Adrenal gland (tissue), 12 donors: Measurements from ENCODE around the gene BCL7B. TPM values are rescaled to one million over a fixed set of nuclear protein-coding genes. Genes with fewer than 3 reads are reported as not detected.

Source experiments
- DNase-seq, 7 donors: peaks; one replicate each; pipeline ENCODE4 v3.0.0-alpha.2; 2019 to 2020
- H3K27ac ChIP-seq, 5 donors: fragments of 200-600 bp; sonication (generic) in 4 of 5; 1 replicate in 3 of 5; 2 replicates in 2 of 5; pipeline versions ENCODE4 v1.5.1 to v1.8.0; 2016 to 2020; ENCODE audit warnings: mild to moderate bottlenecking in 1 of 5
- H3K27me3 ChIP-seq: fragments of 200-600 bp; 2 replicates; pipeline ENCODE4 v1.8.0; 2021
- H3K36me3 ChIP-seq, 2 donors: fragments of 200-600 bp; replicated peaks in 1 of 2; 1 replicate in 1 of 2; 2 replicates in 1 of 2; pipeline versions ENCODE4 v1.5.1 to v1.8.0; 2018 to 2022
- H3K4me1 ChIP-seq, 2 donors: fragments of 200-600 bp; replicated peaks in 1 of 2; 1 replicate in 1 of 2; 2 replicates in 1 of 2; pipeline versions ENCODE4 v1.5.1 to v1.8.0; 2018 to 2021
- H3K4me3 ChIP-seq, 4 donors: fragments of 200-600 bp; sonication (generic) in 3 of 4; one replicate each; pipeline ENCODE4 v1.5.1; 2016 to 2018
- H3K9me3 ChIP-seq, 3 donors: fragments of 200-600 bp; sonication (generic) in 1 of 3; replicated peaks in 1 of 3; 1 replicate in 2 of 3; 2 replicates in 1 of 3; pipeline versions ENCODE4 v1.5.1 to v1.8.0; 2016 to 2021
- POLR2A ChIP-seq, 2 donors: fragments of 450-650 bp; IDR thresholded peaks; one replicate each; pipeline ENCODE4 v1.6.1; 2017; ENCODE audit warnings: antibody characterized with exemption in 2 of 2, mild to moderate bottlenecking in 2 of 2, moderate library complexity in 1 of 2
- WGBS, 4 donors: extraction: QIAGEN DNeasy Blood & Tissue Kit in 2 of 4; methylation state at CpG; one replicate each; pipeline versions ENCODE4 v1.1.5 to v1.1.7; 2013 to 2017; 5-methylcytosine and 5-hydroxymethylcytosine counted together
- intact Hi-C, 2 donors: fragments of 100-400 bp; cut with DNase I; formaldehyde crosslinking; loops; one replicate each; pipeline versions ENCODE4 v1.14.1 to v1.15.0; 2022 to 2023
- polyA plus RNA-seq, 3 donors: library from polyadenylated mRNA; stranded (reverse); fragments of 200-250 nt in 2 of 3; fragments of 350-450 nt in 1 of 3; fragmentation: Illumina TruSeq in 1 of 3; extraction: RNeasy Lipid Tissue Mini Kit (QIAGEN cat#74804) in 1 of 3; gene quantifications; one replicate each; pipeline ENCODE4 v1.2.3, GENCODE V29; 2013 to 2014
- total RNA-seq, 9 donors: library from RNA; depleted of rRNA in 4 of 9; stranded (reverse); fragments of >200 nt in 4 of 9; fragments of 120-200 nt in 1 of 9; fragmentation: NEBNext Ultra II Directional in 1 of 9; extraction: Animal tissue kit (Norgen Biotek cat#: 25700) in 1 of 9; gene quantifications; one replicate each; pipeline versions ENCODE4 v1.1.0 to v1.2.4, GENCODE V29; 2013 to 2023
- TF ChIP-seq, protein P1 (sequence below), 6 experiments: fragments of 450-650 bp in 4 of 6; fragments of 200-600 bp in 2 of 6; sonication (generic) in 1 of 6; IDR thresholded peaks; 1 replicate in 5 of 6; 2 replicates in 1 of 6; pipeline versions ENCODE4 v1.5.1 to v1.8.0; 2016 to 2021; ENCODE audit warnings: antibody characterized with exemption in 6 of 6, mild to moderate bottlenecking in 2 of 6, moderate library complexity in 1 of 6
- donor health status: healthy with polysubstance abuse.
- donor health status: Bipolar disorder and iron deficiency.
- donor health status: DM: yes; HTN: yes; CAD: no.
- donor health status: DM: no; HTN: no; CAD: no.
- donor health status: DM: no; HTN: no; CAD: no.
- donor health status: DM: yes; HTN: yes; CAD: no.

Gene BCL7B
- total and polyA plus RNA-seq, 12 donors, result 19.0 to 97.9 (median 70.3) TPM

DNA sequence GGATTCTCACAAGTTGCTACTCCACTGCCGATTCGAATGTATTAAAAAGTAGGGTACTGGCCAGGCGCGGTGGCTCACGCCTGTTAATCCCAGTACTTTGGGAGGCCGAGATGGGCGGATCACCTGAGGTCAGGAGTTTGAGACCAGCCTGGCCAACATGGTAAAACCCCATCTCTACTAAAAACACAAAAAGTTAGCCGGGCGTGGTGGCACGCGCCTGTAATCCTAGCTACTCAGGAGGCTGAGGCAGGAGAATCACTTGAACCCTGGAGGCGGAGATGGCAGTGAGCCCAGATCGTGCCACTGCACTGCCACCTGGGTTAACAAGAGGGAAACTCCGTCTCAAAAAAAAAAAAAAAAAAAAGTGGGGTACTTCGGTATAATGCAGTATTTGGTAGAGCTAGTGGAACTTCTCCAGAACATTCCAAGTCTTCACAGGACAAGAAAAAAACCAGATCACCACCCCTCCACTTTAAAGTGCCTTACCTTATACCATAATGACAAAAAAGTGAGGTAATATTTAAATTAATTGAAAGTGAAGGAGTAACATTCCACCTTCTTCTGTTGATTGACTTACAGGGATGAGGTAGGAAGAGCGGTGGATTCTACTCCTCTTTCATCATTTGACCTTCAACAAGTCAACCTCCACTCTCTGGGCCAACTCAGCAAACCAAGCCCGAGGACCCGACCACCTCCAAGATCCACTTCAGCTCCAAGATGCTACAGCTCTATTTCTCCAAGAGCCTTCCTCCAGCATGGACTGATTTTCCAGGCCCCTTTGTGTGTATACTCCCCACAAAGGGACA is 37.4 kb downstream of the BCL7B start:
- Histone ChIP-seq H3K27me3 (no peaks in the 10 kb centered on the region), H3K4me1 (peaks cover 29 to 37% of the 10 kb centered on the region in 2 donors), H3K9me3 (no peaks in the 10 kb centered on the region), H3K27ac (peak overlapping the region; percentile 92 to 100 (median 95)), H3K36me3 (peaks cover 0 to 20% of the 10 kb centered on the region in 2 donors), H3K4me3 (peak overlapping the region in 1 of 4 donors; percentile 100)
- peak in 1 of 7 donors; percentile 23 for DNase-seq
- WGBS, 4 donors, result 60 to 65% (median 64%) methylated on average over 18 of the region's 18 CpGs
- intact Hi-C loops, result no loop called here
- no peak for TF ChIP-seq POLR2A (IDR thresholded peaks at IDR 0.05)
- TF ChIP-seq, protein P1, sequence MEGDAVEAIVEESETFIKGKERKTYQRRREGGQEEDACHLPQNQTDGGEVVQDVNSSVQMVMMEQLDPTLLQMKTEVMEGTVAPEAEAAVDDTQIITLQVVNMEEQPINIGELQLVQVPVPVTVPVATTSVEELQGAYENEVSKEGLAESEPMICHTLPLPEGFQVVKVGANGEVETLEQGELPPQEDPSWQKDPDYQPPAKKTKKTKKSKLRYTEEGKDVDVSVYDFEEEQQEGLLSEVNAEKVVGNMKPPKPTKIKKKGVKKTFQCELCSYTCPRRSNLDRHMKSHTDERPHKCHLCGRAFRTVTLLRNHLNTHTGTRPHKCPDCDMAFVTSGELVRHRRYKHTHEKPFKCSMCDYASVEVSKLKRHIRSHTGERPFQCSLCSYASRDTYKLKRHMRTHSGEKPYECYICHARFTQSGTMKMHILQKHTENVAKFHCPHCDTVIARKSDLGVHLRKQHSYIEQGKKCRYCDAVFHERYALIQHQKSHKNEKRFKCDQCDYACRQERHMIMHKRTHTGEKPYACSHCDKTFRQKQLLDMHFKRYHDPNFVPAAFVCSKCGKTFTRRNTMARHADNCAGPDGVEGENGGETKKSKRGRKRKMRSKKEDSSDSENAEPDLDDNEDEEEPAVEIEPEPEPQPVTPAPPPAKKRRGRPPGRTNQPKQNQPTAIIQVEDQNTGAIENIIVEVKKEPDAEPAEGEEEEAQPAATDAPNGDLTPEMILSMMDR (IDR thresholded peaks at IDR 0.05), result no peak

DNA sequence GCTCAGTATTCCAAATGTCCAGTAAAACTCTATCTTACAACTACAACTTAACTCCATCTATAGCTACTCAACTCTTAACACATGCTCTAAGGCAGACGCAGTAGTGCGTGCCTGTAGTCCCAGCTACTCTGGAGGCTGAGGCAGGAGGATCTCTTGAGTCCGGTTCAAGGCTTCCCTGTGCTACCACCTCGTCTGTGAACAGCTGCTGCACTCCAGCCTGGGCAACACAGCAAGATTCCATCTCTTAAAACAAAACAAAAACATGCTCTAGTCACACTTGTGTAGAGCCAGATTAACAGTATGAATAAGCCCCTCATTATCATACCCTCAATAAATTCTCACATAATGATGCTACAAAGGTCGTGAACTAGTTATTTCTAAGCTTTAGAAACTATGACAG is 39.0 kb downstream of the BCL7B start:
- TF ChIP-seq, protein P1 (IDR thresholded peaks at IDR 0.05), result no peak
- TF ChIP-seq POLR2A (IDR thresholded peaks at IDR 0.05), result no peak
- peaks cover 0 to 27% of the 10 kb centered on the region in 2 donors for H3K36me3 ChIP-seq
- H3K4me3 ChIP-seq, result no peak overlapping the region
- WGBS, 4 donors, result 59 to 77% (median 74%) methylated on average over 5 of the region's 5 CpGs
- H3K4me1 ChIP-seq, result peaks cover 29 to 37% of the 10 kb centered on the region in 2 donors
- intact Hi-C loops, result no loop called here
- H3K27me3 ChIP-seq, result no peaks in the 10 kb centered on the region
- peak overlapping the region in 2 of 5 donors; percentile 16 to 97 for H3K27ac ChIP-seq
- DNase-seq, result peak in 1 of 7 donors; percentile 10
- no peaks in the 10 kb centered on the region for H3K9me3 ChIP-seq

DNA sequence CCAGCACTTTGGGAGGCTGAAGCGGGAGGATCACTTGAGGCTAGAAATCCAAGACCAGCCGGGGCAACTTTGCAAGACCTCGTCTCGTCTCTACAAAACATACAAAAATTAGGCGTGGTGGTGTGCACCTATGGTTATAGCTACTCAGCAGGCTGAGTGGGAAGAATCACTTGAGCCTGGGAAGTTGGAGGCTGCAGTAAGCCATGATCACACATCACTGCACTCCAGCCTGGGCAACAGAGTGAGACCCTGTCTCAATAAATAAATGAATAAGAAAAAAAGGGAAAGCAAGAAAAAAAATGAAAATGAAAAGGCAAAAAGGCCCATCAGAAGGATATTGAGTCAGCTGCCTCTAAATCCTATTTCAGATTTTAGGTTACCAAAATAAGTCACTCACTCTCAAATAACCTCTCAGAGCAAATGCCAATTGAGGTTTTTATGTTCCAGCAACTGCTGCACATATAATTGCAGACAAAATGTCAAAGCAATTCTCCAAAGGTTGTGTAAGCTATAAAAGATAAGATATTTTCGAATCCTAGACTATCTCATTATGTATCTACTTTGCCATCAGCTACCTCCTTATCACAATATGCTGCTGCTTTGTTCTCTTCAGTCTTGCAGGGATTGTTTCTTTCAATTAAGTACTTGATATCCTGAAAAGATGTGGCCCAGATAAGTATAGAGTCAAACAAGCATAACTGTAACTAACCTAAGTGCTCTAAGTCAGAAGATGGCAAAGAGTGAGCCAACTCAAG is 40.1 kb downstream of the BCL7B start:
- TF ChIP-seq POLR2A (IDR thresholded peaks at IDR 0.05), result no peak
- TF ChIP-seq, protein P1 (IDR thresholded peaks at IDR 0.05), result no peak
- no peaks in the 10 kb centered on the region for H3K27me3 ChIP-seq
- no peak overlapping the region for H3K27ac ChIP-seq
- WGBS, 4 donors, result 83 to 87% (median 85%) methylated on average over 6 of the region's 6 CpGs
- H3K36me3 ChIP-seq, result peaks cover 0 to 31% of the 10 kb centered on the region in 2 donors
- H3K4me3 ChIP-seq, result no peak overlapping the region
- intact Hi-C loops, result no loop called here
- DNase-seq, result peak in 1 of 7 donors; percentile 2
- no peaks in the 10 kb centered on the region for H3K9me3 ChIP-seq
- H3K4me1 ChIP-seq, result peaks cover 24 to 37% of the 10 kb centered on the region in 2 donors

DNA sequence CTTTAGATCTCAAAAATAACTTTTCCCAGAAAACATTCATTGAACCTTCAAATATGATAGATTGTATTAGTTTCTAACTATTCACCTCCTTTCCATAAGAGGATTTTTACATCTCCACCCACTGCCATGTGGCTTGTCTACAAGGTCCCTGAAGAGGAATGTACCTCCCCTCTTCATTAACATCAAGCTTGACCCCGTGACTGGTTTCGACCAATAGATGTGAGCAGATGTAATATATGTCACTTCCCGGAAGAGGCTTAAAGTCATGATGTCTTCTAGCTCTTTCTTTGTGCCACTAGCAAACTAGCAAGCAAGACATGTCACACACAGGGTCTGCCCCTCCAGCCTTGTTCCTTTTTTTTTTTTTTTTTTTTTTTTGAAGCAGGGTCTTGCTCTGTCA is 42.3 kb downstream of the BCL7B start:
- Histone ChIP-seq H3K36me3 (peaks cover 0 to 39% of the 10 kb centered on the region in 2 donors), H3K9me3 (no peaks in the 10 kb centered on the region), H3K4me3 (no peak overlapping the region), H3K4me1 (peaks cover 17 to 36% of the 10 kb centered on the region in 2 donors), H3K27ac (no peak overlapping the region), H3K27me3 (no peaks in the 10 kb centered on the region)
- intact Hi-C loops, result no loop called here
- TF ChIP-seq, protein P1 (IDR thresholded peaks at IDR 0.05), result no peak
- no peak for TF ChIP-seq POLR2A (IDR thresholded peaks at IDR 0.05)
- 90 to 94% (median 93%) methylated on average over 3 of the region's 3 CpGs for WGBS, 4 donors
- DNase-seq, result no peak
